GM19193 (cell line): ENCODE results near the gene C2orf69.
A peak's percentile ranks its signal among the peaks of the same experiment; 100 is the strongest.

Experiments
- POLR2A ChIP-seq: IDR thresholded peaks from 4 replicates; pipeline ENCODE4 v1.6.1; 2011; ENCODE audit not compliant: insufficient read depth, insufficient read length; ENCODE audit errors: extremely low read depth

C2orf69 gene

DNA sequence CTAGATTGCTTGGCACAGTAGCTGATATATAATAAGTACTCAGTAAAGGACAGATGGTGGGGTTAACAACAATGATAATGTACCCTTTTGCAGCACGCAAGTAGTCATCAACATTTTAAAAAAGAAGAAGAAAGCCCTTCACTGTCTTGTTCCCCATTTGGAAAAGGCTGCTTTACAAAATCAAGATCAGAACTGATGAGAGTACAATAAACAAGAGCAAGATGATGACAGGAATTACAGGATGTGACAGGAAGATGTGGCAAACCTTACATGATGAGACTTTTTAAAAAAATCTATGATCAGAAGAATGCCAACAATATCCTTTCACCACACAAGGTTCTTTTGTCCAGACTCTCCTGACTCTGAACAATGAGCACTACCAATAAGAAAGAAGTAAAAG, 35.1 kb downstream of the C2orf69 start:
- TF ChIP-seq POLR2A, result no peak

DNA sequence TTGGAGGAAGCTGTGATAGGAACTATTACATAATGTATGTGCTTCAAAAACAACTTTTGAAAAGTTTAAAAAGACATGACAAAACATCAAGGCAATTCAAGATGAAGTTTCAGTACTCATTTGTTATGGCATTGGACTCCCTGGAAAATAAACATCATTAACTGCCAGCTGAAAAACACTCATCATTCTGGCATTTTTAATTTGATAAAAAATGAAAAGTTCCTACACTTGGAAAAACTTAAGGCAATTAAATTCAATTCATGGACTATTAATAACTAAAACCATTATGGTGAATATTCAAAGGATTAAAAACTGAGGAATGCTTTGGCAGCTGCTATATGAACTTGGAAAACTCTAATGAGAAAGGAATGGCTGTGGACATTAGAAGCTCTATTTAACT, 35.7 kb downstream of the C2orf69 start:
- no peak for TF ChIP-seq POLR2A

- no peak for TF ChIP-seq POLR2A
Observed at GRCh38 chr2:199950396-199950795, 39.3 kb downstream of the C2orf69 start.

DNA sequence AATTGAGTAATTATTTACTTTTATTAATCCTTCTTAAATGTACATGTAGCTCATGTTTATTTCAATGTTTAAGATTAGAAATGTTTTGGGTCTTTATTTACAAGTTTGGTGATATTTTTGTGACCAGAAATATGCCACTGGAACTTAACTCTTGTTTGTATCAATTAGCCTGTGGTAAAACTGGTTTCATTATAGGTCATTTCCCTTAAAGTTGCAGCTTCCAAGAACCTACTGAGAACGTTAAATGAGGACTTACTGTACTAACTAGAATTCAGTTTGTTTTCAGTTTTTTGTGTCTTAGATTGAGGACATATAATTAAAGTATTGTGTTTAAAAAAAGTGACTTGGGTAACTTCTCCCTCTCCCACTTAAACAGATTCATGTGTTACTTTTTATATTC, 39.9 kb downstream of the C2orf69 start:
- no peak for TF ChIP-seq POLR2A

DNA sequence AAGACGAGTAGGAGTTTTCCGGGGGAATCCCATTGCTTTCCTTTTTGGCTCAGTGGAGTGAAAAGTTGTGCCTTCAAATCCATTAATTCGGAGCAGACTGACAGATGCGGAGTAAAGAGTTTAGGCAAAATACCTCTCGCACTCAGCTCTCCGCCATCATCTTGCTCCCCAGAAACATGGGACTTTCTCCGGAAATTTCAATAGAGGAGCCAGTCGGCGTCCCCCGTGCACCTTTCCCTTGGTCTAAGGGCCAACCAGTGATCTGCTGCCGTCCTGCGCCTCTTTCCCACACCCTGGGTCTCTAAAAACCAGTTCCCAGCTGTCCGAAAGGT, 43.9 kb downstream of the C2orf69 start:
- TF ChIP-seq POLR2A, result no peak

DNA sequence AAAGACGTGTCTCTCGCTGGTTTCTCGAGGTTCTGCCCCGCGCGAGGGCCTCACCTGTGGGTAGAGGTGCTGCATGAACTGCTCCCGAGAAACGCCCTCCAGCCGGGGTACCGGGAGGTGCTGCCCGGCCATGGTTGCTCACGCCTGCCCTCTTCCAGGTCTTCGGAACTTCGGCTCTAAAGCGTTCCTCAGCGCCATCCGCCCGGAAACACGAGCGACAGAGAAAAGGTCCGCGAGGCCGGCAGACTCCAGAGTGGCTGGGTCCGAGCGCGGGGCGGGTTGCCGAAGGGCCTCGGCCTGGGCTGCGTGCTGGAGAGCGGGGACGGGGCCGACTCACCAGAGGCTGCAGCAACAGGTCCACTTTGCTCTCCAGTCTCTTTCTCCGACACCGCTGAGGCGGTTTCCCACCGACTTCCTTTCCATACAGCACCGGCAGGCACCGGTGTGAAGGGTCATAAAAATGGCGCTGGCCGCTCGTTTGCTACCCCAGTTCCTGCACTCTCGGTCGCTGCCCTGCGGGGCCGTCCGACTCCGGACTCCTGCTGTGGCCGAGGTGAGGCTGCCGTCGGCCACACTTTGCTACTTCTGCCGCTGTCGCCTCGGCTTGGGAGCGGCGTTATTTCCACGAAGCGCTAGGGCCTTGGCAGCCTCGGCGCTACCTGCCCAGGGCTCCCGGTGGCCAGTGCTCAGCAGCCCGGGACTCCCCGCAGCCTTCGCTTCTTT, 44.4 kb downstream of the C2orf69 start, which contains the start of the genes MAIP1 and TYW5:
Gene MAIP1 (plus strand): TSS at position 244 of the 723 bp plus-strand sequence. CDS start 217 bp downstream, at position 461.
Gene TYW5 (minus strand): TSS at position 153 of the 723 bp plus-strand sequence. CDS start 21 bp downstream, at position 132.
- TF ChIP-seq POLR2A, result peak; percentile 88

DNA sequence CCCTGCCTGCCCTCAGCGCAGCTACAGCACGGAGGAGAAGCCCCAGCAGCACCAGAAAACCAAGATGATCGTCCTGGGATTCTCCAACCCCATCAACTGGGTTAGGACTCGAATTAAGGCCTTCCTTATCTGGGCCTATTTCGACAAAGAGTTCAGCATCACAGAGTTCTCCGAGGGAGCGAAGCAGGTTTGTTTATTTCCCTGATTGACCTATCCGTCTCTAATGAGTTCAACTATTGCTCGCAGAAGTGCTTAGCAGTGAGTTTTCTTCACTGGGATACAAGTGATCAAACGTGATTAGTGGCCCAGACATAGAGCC, 44.9 kb downstream of the C2orf69 start:
- no peak for TF ChIP-seq POLR2A

GRCh38 chr2:199958014-199958413, 46.9 kb downstream of the C2orf69 start:
- TF ChIP-seq POLR2A, result no peak

DNA sequence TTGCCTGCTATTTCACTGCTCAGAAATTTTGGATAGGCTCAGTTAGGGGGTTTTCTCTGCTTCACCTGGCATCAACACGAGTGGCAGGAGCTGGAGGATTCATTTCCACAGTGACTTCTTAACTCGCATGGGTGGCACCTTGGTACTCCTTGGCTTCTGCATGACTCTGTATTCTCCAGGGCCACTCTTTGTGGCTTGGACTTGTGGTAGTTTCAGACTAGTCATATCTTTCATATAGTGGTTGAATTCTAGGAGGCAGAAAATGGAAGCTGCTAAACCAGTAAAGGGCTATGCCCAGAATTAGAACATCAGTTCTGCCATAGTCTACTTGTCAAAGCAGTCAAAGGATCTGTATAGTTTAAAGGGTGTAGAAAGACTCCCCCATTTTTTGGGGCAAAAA, 51.1 kb downstream of the C2orf69 start:
- no peak for TF ChIP-seq POLR2A

GRCh38 chr2:199966405-199966804, 55.3 kb downstream of the C2orf69 start:
- TF ChIP-seq POLR2A, result no peak

DNA sequence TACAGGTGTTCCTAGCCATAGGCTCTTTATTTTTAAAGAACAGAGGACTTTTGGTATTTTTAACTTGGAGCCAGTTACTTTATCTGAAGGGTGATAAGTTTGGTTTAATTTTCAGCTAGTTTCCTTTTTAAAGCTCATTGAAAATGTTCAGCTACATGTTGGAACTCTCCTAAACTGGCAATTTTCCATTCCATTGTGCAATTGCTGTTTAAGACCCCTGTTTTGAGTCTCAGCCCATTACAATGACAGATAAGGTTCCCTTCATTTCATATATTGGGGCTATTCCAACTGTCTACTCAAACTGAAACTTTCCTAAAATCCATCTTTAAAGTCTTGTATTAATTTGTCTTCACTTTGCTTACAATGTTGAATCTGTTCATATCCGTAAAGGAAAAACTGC, 55.9 kb downstream of the C2orf69 start:
- TF ChIP-seq POLR2A, result no peak

- no peak for TF ChIP-seq POLR2A
Observed at GRCh38 chr2:199968126-199968525, 57.0 kb downstream of the C2orf69 start.

DNA sequence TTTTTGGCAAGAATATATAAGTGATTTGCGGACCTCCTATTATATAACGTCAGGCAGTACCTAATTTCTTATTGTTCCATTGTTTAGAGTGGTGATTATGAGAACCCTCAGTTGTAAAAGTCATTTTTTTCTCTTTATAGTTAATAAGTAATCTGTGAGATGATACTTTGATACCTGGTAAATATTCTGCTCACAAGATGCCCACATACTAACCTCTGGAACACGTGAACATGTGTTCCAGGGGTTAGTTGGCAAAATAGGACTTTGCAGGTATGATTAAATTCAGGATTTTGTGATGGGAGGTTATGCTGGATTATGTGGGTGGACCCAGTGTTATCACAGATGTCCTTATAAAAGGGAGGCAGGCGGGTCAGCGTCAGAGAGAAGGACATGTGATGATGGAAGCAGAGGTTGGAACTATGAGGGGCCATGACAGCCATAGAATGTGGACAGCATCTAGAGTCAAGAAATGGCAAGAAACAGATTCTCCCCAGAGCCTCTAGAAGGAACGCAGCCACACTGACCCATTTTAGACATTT, 61.1 kb downstream of the C2orf69 start:
- TF ChIP-seq POLR2A, result no peak

- TF ChIP-seq POLR2A, result no peak
Observed at GRCh38 chr2:199973703-199974102, 62.6 kb downstream of the C2orf69 start.

DNA sequence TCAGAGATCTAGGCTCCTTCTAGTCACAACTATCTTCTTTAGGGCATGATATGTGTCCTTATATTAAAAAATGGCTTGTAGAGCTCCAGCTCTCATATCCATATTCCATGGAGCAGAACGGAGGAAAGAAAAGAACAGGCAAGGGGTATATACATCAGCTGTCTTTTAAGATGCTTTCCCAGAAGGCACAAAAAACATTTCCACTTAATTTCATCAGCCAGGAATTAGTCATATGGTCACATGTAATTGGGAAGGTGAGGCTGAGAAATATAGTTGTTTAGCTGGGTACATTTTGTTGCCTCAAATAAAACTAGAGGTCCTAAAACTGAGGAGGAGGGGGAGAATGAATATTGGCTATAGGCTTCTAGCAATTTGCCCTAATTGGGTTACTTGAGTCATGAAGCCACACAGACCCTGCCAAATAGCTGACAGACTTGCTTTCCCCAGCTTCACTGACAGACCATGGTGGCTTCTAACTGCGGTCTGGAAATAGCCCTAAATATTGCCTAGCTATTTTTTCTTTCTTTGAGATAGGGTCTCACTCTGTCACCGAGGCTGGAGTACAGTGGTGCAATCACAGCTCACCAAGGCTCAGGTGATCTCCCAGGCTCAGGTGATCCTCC, 64.3 kb downstream of the C2orf69 start:
- TF ChIP-seq POLR2A, result no peak
